GM13976 (cell line): Measurements from ENCODE around the gene EXOC6B.
A peak's percentile ranks its signal among the peaks of the same experiment; 100 is the strongest.

ENCODE experiments used
- DNase-seq: peaks from one replicate; pipeline ENCODE4 v3.0.0; 2012; ENCODE audit warnings: low spot score
- in situ Hi-C: fragments of 300-500 bp; cut with MboI; formaldehyde crosslinking; loops from one replicate; pipeline ENCODE4 v1.12.0; 2022; ENCODE audit warnings: low sequenced_read_pairs, mixed read lengths, inconsistent platforms; ENCODE audit not compliant: unreplicated experiment
- TF ChIP-seq, protein P1 (sequence below): IDR thresholded peaks from 2 replicates; pipeline ENCODE4 v1.5.1; 2012; ENCODE audit warnings: borderline replicate concordance, mild to moderate bottlenecking; ENCODE audit not compliant: insufficient read depth; ENCODE audit errors: extremely low read depth, missing control alignments, control extremely low read depth

Gene EXOC6B

DNA sequence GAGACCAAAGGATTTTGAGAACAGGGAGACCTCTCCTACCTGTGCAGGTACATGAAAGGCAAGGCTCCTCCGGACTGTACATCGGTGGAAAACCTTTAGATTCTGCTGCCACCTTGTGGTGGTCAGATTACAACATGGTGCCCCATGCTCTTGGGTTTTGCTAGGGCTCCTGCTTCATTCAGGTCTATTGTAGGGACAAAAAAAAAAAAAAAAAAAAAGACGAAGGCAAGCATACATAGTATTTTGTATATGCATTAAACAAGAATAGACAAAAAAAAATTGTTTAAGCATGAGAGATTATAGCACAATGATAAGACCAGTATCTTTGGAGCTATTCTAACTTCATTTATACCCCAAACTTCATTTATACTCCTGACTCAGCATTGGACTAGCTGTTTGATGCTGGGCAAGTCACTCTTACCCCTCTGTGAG, 34.0 kb upstream of the EXOC6B start:
- in situ Hi-C loops: loop anchor here (5.0 kb wide), 1 partner anchor 88 kb away; no protein-coding TSS in a partner anchor
- peak; percentile 59 for DNase-seq
- TF ChIP-seq, protein P1, sequence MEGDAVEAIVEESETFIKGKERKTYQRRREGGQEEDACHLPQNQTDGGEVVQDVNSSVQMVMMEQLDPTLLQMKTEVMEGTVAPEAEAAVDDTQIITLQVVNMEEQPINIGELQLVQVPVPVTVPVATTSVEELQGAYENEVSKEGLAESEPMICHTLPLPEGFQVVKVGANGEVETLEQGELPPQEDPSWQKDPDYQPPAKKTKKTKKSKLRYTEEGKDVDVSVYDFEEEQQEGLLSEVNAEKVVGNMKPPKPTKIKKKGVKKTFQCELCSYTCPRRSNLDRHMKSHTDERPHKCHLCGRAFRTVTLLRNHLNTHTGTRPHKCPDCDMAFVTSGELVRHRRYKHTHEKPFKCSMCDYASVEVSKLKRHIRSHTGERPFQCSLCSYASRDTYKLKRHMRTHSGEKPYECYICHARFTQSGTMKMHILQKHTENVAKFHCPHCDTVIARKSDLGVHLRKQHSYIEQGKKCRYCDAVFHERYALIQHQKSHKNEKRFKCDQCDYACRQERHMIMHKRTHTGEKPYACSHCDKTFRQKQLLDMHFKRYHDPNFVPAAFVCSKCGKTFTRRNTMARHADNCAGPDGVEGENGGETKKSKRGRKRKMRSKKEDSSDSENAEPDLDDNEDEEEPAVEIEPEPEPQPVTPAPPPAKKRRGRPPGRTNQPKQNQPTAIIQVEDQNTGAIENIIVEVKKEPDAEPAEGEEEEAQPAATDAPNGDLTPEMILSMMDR: peak; percentile 74

DNA sequence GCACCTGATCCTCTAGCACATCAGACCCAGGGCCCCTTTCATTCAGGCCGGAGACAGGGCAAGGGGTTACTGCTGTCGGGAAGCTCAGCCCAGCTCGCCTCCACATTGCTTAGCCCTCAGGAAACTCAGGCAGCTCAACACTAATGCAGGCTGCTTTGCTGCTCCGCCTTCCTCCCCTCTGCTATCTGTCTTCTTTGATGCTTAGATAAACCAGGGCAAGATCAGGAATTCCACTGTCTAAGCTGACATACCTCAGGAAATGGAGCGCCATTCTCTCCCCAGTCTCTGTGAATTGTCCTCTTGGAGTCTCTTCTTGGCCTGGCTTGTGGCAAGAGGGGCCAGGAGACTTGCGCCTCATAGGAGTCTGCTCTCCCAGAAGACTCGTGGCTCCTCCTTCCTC, 25.5 kb upstream of the EXOC6B start:
- DNase-seq: no peak
- in situ Hi-C loops: no loop called here
- TF ChIP-seq, protein P1: no peak

DNA sequence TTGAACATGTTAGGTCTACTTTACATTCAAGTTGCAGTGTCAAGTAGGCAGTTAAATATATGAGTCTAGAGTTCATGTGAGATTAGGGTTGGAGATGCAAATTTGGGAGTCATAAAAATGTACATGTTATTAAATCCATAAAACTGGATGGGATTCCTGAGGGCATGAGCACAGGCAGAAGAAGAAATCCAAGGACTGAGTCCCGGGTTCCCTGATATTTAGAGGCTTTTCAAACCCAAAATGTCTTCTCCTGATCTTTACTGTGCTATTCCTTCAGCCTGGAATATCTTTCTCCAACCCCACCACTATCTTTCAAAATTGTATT, 23.3 kb upstream of the EXOC6B start:
- no peak for DNase-seq
- TF ChIP-seq, protein P1: no peak
- in situ Hi-C loops: no loop called here

- in situ Hi-C loops: no loop called here
- TF ChIP-seq, protein P1: no peak
- DNase-seq: no peak
Measured at GRCh38 chr2:72848436-72849137, 22.8 kb upstream of the EXOC6B start.

GRCh38 chr2:72847534-72848315, 21.9 kb upstream of the EXOC6B start:
- TF ChIP-seq, protein P1: no peak
- in situ Hi-C loops: no loop called here
- no peak for DNase-seq

DNA sequence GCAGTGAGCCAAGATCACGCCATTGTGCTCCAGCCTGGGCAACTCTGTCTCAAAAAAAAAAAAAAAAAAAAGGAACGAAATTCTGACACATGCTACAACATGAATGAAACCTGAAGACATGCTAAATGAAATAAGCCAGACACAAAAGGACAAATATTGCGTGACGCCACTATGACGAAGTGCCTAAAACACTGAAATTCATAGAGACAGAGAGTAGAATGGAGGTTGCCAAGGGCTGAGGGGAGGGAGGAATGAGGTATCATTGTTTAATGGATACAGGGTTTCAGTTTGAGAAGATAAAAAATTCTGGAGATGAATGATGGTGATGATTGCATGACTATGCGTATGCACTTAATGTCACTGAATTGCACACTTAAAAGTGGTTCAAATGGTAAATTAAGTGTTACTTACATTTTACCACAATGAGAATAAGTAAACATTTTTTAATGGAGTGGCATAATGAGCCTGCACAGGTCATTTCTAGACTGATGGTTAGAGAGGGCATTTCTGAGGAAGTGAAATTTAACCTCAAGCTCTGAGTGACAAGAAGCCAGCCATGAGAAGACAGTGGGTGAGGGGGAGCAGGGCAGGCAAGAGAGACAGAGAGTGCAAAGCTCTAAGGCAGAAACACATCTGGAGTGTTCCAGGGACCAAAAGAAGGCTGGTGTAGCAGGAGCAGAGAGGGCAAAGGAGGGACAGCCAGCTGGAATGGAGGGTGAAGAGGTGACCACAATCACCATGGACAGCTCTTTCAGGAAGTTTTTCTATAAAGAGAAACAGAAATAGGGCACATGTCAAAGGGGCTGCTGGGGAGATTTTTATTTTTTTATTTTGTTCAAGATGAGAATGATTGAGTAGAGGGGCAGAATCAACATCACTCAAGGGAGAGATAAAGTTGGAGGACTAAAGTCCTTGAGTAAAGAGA, 20.6 kb upstream of the EXOC6B start:
- TF ChIP-seq, protein P1: no peak
- in situ Hi-C loops: no loop called here
- peak; percentile 26 for DNase-seq
